Neural progenitor cell (in vitro differentiated cells): ENCODE measurements around the gene HMGXB4.

Experiments
- EZH2 ChIP-seq: fragments of 200-600 bp; sonication (generic); IDR thresholded peaks from 2 replicates; pipeline ENCODE4 v1.6.1; 2017; ENCODE audit warnings: antibody characterized with exemption, mild to moderate bottlenecking, moderate library complexity
- EZH2phosphoT487 ChIP-seq: fragments of 200-600 bp; sonication (generic); IDR thresholded peaks from 2 replicates; pipeline ENCODE4 v1.6.1; 2017; ENCODE audit warnings: antibody characterized with exemption
- TF ChIP-seq, protein P1 (sequence below): fragments of 200-600 bp; sonication (generic); IDR thresholded peaks from 2 replicates; pipeline ENCODE4 v1.5.1; 2017; ENCODE audit warnings: antibody characterized with exemption, mild to moderate bottlenecking

GRCh38 chr22:35275580-35275979 is 18.3 kb downstream of the HMGXB4 start:
- TF ChIP-seq, protein P1, sequence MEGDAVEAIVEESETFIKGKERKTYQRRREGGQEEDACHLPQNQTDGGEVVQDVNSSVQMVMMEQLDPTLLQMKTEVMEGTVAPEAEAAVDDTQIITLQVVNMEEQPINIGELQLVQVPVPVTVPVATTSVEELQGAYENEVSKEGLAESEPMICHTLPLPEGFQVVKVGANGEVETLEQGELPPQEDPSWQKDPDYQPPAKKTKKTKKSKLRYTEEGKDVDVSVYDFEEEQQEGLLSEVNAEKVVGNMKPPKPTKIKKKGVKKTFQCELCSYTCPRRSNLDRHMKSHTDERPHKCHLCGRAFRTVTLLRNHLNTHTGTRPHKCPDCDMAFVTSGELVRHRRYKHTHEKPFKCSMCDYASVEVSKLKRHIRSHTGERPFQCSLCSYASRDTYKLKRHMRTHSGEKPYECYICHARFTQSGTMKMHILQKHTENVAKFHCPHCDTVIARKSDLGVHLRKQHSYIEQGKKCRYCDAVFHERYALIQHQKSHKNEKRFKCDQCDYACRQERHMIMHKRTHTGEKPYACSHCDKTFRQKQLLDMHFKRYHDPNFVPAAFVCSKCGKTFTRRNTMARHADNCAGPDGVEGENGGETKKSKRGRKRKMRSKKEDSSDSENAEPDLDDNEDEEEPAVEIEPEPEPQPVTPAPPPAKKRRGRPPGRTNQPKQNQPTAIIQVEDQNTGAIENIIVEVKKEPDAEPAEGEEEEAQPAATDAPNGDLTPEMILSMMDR: no peak
- TF ChIP-seq EZH2phosphoT487 (no peak), EZH2 (no peak)
